Adrenal gland (tissue), 12 donors: Measurements from ENCODE around the gene PTPRN2. TPM values are rescaled to one million over a fixed set of nuclear protein-coding genes. Genes with fewer than 3 reads are reported as not detected.

ENCODE experiments used
- DNase-seq, 7 donors: peaks; one replicate each; pipeline ENCODE4 v3.0.0-alpha.2; 2019 to 2020
- H3K27ac ChIP-seq, 5 donors: fragments of 200-600 bp; sonication (generic) in 4 of 5; 1 replicate in 3 of 5; 2 replicates in 2 of 5; pipeline versions ENCODE4 v1.5.1 to v1.8.0; 2016 to 2020; ENCODE audit warnings: mild to moderate bottlenecking in 1 of 5
- H3K27me3 ChIP-seq: fragments of 200-600 bp; 2 replicates; pipeline ENCODE4 v1.8.0; 2021
- H3K36me3 ChIP-seq, 2 donors: fragments of 200-600 bp; replicated peaks in 1 of 2; 1 replicate in 1 of 2; 2 replicates in 1 of 2; pipeline versions ENCODE4 v1.5.1 to v1.8.0; 2018 to 2022
- H3K4me1 ChIP-seq, 2 donors: fragments of 200-600 bp; replicated peaks in 1 of 2; 1 replicate in 1 of 2; 2 replicates in 1 of 2; pipeline versions ENCODE4 v1.5.1 to v1.8.0; 2018 to 2021
- H3K4me3 ChIP-seq, 4 donors: fragments of 200-600 bp; sonication (generic) in 3 of 4; one replicate each; pipeline ENCODE4 v1.5.1; 2016 to 2018
- H3K9me3 ChIP-seq, 3 donors: fragments of 200-600 bp; sonication (generic) in 1 of 3; replicated peaks in 1 of 3; 1 replicate in 2 of 3; 2 replicates in 1 of 3; pipeline versions ENCODE4 v1.5.1 to v1.8.0; 2016 to 2021
- CTCF ChIP-seq, 6 experiments: fragments of 450-650 bp in 4 of 6; fragments of 200-600 bp in 2 of 6; sonication (generic) in 1 of 6; IDR thresholded peaks; 1 replicate in 5 of 6; 2 replicates in 1 of 6; pipeline versions ENCODE4 v1.5.1 to v1.8.0; 2016 to 2021; ENCODE audit warnings: antibody characterized with exemption in 6 of 6, mild to moderate bottlenecking in 2 of 6, moderate library complexity in 1 of 6
- POLR2A ChIP-seq, 2 donors: fragments of 450-650 bp; IDR thresholded peaks; one replicate each; pipeline ENCODE4 v1.6.1; 2017; ENCODE audit warnings: antibody characterized with exemption in 2 of 2, mild to moderate bottlenecking in 2 of 2, moderate library complexity in 1 of 2
- WGBS, 4 donors: extraction: QIAGEN DNeasy Blood & Tissue Kit in 2 of 4; methylation state at CpG; one replicate each; pipeline versions ENCODE4 v1.1.5 to v1.1.7; 2013 to 2017; 5-methylcytosine and 5-hydroxymethylcytosine counted together
- intact Hi-C, 2 donors: fragments of 100-400 bp; cut with DNase I; formaldehyde crosslinking; loops; one replicate each; pipeline versions ENCODE4 v1.14.1 to v1.15.0; 2022 to 2023
- polyA plus RNA-seq, 3 donors: library from polyadenylated mRNA; stranded (reverse); fragments of 200-250 nt in 2 of 3; fragments of 350-450 nt in 1 of 3; fragmentation: Illumina TruSeq in 1 of 3; extraction: RNeasy Lipid Tissue Mini Kit (QIAGEN cat#74804) in 1 of 3; gene quantifications; one replicate each; pipeline ENCODE4 v1.2.3, GENCODE V29; 2013 to 2014
- total RNA-seq, 9 donors: library from RNA; depleted of rRNA in 4 of 9; stranded (reverse); fragments of >200 nt in 4 of 9; fragments of 120-200 nt in 1 of 9; fragmentation: NEBNext Ultra II Directional in 1 of 9; extraction: Animal tissue kit (Norgen Biotek cat#: 25700) in 1 of 9; gene quantifications; one replicate each; pipeline versions ENCODE4 v1.1.0 to v1.2.4, GENCODE V29; 2013 to 2023
- donor health status: healthy with polysubstance abuse.
- donor health status: Bipolar disorder and iron deficiency.
- donor health status: DM: yes; HTN: yes; CAD: no.
- donor health status: DM: no; HTN: no; CAD: no.
- donor health status: DM: no; HTN: no; CAD: no.
- donor health status: DM: yes; HTN: yes; CAD: no.

Gene PTPRN2
- total and polyA plus RNA-seq, 12 donors, result 2.2 to 16.2 (median 3.4) TPM

GRCh38 chr7:158097453-158098124 is 490.0 kb downstream of the PTPRN2 start:
- peak in 3 of 7 donors; percentile 5 to 29 (median 6) for DNase-seq
- intact Hi-C loops, result no loop called here
- Histone ChIP-seq H3K4me3 (no peak overlapping the region), H3K9me3 (no peaks in the 10 kb centered on the region), H3K27me3 (no peaks in the 10 kb centered on the region), H3K4me1 (no peaks in the 10 kb centered on the region), H3K27ac (no peak overlapping the region), H3K36me3 (no peaks in the 10 kb centered on the region)
- 71 to 82% (median 77%) methylated on average over 18 to 39 of the region's 39 CpGs for WGBS, 4 donors
- TF ChIP-seq POLR2A (IDR thresholded peaks at IDR 0.05) (no peak), CTCF (IDR thresholded peaks at IDR 0.05) (no peak)

- Histone ChIP-seq H3K4me1 (no peaks in the 10 kb centered on the region), H3K36me3 (no peaks in the 10 kb centered on the region)
- 74 to 80% (median 78%) methylated on average over 8 to 10 of the region's 10 CpGs for WGBS, 4 donors
These were observed 490.5 kb downstream of the PTPRN2 start for GRCh38 chr7:158097106-158097452.

GRCh38 chr7:158096582-158096981 is 491.0 kb downstream of the PTPRN2 start:
- Histone ChIP-seq H3K36me3 (no peaks in the 10 kb centered on the region), H3K27ac (no peak overlapping the region), H3K9me3 (no peaks in the 10 kb centered on the region), H3K4me1 (no peaks in the 10 kb centered on the region), H3K27me3 (no peaks in the 10 kb centered on the region), H3K4me3 (no peak overlapping the region)
- TF ChIP-seq POLR2A (IDR thresholded peaks at IDR 0.05) (no peak), CTCF (IDR thresholded peaks at IDR 0.05) (no peak)
- WGBS, 4 donors, result 56 to 80% (median 72%) methylated on average over 8 of the region's 8 CpGs
- intact Hi-C loops, result no loop called here
- peak in 2 of 7 donors; percentile 7 to 29 for DNase-seq

More at GRCh38 chr7:158097106-158097452, 490.5 kb downstream of the PTPRN2 start:
- no peak for DNase-seq
- TF ChIP-seq POLR2A (IDR thresholded peaks at IDR 0.05) (no peak), CTCF (IDR thresholded peaks at IDR 0.05) (no peak)
- intact Hi-C loops, result no loop called here
- Histone ChIP-seq H3K27me3 (no peaks in the 10 kb centered on the region), H3K9me3 (no peaks in the 10 kb centered on the region), H3K4me3 (no peak overlapping the region), H3K27ac (no peak overlapping the region)

- H3K9me3 ChIP-seq, result no peaks in the 10 kb centered on the region
- WGBS, 4 donors, result 72 to 80% (median 76%) methylated on average over 12 of the region's 12 CpGs
- DNase-seq, result peak in 2 of 7 donors; percentile 5 to 29
These were observed 492.9 kb downstream of the PTPRN2 start for GRCh38 chr7:158094671-158095226.

More at GRCh38 chr7:158094671-158095226, 492.9 kb downstream of the PTPRN2 start:
- Histone ChIP-seq H3K4me3 (no peak overlapping the region), H3K27me3 (no peaks in the 10 kb centered on the region), H3K27ac (no peak overlapping the region), H3K36me3 (no peaks in the 10 kb centered on the region), H3K4me1 (no peaks in the 10 kb centered on the region)
- intact Hi-C loops, result no loop called here
- TF ChIP-seq POLR2A (IDR thresholded peaks at IDR 0.05) (no peak), CTCF (IDR thresholded peaks at IDR 0.05) (no peak)
